PC-9 (cell line): ENCODE results near the gene DIAPH3. TPM values are rescaled to one million over a fixed set of nuclear protein-coding genes. Genes with fewer than 3 reads are reported as not detected.

Experiments used
- BruUV-seq: library from RNA; stranded (reverse); fragments of 400-500 nt; replicated peaks from 2 replicates; lab custom pipeline; 2021; lab: Mats Ljungman, UMichigan
- CTCF ChIA-PET: fragments of 300-600 bp; sonication (Branson Sonifier 250); formaldehyde crosslinking; loops from one replicate; lab custom pipeline; 2022; ENCODE audit warnings: antibody characterized with exemption; lab: Charles Lee
- POLR2A ChIA-PET: fragments of 300-600 bp; sonication (Branson Sonifier 250); formaldehyde crosslinking; loops from one replicate; lab custom pipeline; 2022; ENCODE audit warnings: antibody characterized with exemption; ENCODE audit not compliant: unreplicated experiment; lab: Charles Lee
- DNase-seq, 2 experiments: peaks; one replicate each; pipeline versions ENCODE4 v3.0.0 to v3.0.0-alpha.2; 2015 to 2022; ENCODE audit warnings: mixed read lengths in 1 of 2
- H2AFZ ChIP-seq: fragments of 200-600 bp; sonication (generic); 2 replicates; pipeline ENCODE4 v1.8.1; 2017; ENCODE audit warnings: antibody characterized with exemption
- H3F3A ChIP-seq: fragments of 200-600 bp; sonication (generic); 2 replicates; pipeline ENCODE4 v1.8.1; 2017; ENCODE audit warnings: antibody characterized with exemption, mild to moderate bottlenecking, low read depth; ENCODE audit not compliant: insufficient read depth
- H3K27ac ChIP-seq: fragments of 200-600 bp; sonication (generic); 2 replicates; pipeline ENCODE4 v1.6.1; 2016; ENCODE audit warnings: mixed run types
- H3K27me3 ChIP-seq: fragments of 200-600 bp; sonication (generic); 2 replicates; pipeline ENCODE4 v1.6.1; 2016; ENCODE audit warnings: low read depth, mixed run types; ENCODE audit not compliant: insufficient read depth
- H3K36me3 ChIP-seq: fragments of 200-600 bp; sonication (generic); 2 replicates; pipeline ENCODE4 v1.6.1; 2016; ENCODE audit warnings: low read depth, mixed run types
- H3K4me1 ChIP-seq: fragments of 200-600 bp; sonication (generic); replicated peaks from 2 replicates; pipeline ENCODE4 v1.6.1; 2016; ENCODE audit warnings: mixed run types; ENCODE audit not compliant: insufficient read depth
- H3K4me2 ChIP-seq: fragments of 200-600 bp; sonication (generic); 2 replicates; pipeline ENCODE4 v1.6.1; 2017; ENCODE audit warnings: mixed run types
- H3K4me3 ChIP-seq: fragments of 200-600 bp; sonication (generic); 2 replicates; pipeline ENCODE4 v1.6.1; 2016; ENCODE audit warnings: mixed run types
- H3K79me2 ChIP-seq: fragments of 200-600 bp; sonication (generic); 2 replicates; pipeline ENCODE4 v1.6.1; 2017; ENCODE audit warnings: low read depth, mixed run types
- H3K9me2 ChIP-seq: fragments of 200-600 bp; sonication (generic); 2 replicates; pipeline ENCODE4 v1.8.1; 2017; ENCODE audit warnings: mild to moderate bottlenecking; ENCODE audit not compliant: insufficient read depth
- H3K9me3 ChIP-seq: fragments of 200-600 bp; sonication (generic); 2 replicates; pipeline ENCODE4 v1.8.1; 2016; ENCODE audit warnings: low read depth; ENCODE audit not compliant: insufficient read depth
- H4K20me1 ChIP-seq: fragments of 200-600 bp; sonication (generic); 2 replicates; pipeline ENCODE4 v1.8.1; 2017; ENCODE audit not compliant: insufficient read depth
- EZH2 ChIP-seq: fragments of 200-600 bp; sonication (generic); IDR thresholded peaks from 2 replicates; pipeline ENCODE4 v1.8.0; 2017; ENCODE audit warnings: antibody characterized with exemption, low read depth
- intact Hi-C: fragments of 100-400 bp; cut with micrococcal nuclease; formaldehyde crosslinking; loops from one replicate; pipeline ENCODE4 v1.10.0; 2022; ENCODE audit not compliant: unreplicated experiment
- total RNA-seq: library from RNA; stranded (reverse); gene quantifications from 2 replicates; pipeline ENCODE4 v1.2.3, GENCODE V29; 2021
- TF ChIP-seq, protein P1 (sequence below): fragments of 200-600 bp; sonication (generic); conservative IDR thresholded peaks from 2 replicates; pipeline ENCODE4 v1.6.1; 2017; ENCODE audit warnings: mixed run types, antibody characterized with exemption, mild to moderate bottlenecking, moderate library complexity

DIAPH3 gene
- total RNA-seq, 1 experiment from 2014 or later, result 39.3 TPM

DNA sequence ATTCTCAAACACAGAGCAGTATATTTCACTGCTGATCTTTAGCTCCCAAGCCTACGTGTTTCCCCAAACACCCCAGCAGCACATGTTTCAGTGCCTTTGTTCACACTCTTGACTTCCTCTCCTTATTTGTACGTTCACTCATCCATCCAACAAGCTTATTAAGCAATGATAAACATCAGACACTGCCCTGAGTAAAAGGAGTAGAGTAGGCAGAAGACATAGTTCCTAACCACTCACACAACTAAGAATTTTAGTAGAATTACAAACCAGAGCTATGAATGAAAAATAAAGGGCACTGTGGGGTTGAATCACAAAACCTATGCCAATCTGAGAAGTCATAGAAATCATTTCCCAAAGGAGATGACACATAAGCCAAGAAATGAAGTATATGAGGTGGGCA lies 213.5 kb downstream of the DIAPH3 start:
- CTCF ChIA-PET, result no interaction called here

DNA sequence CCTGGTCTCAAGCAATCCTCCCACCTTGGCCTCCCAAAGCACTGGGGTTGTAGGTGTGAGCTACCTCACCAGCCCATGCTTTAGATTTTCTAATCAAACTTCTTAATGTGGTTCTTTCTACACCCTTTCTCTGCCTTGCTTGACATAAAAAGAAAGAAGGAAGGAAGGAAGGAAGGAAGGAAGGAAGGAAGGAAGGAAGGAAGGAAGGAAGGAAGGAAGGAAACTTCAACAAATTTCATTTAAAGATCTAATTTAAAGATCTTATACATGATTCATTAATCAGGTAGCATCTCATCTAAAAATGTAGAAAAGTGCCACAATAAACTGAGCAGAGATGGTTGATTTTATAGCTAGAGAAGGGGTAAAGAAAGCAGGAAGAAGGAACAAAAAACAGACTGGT lies 215.0 kb downstream of the DIAPH3 start:
- Histone ChIP-seq H2AFZ (no peak overlapping the region), H3K9me3 (no peaks in the 10 kb centered on the region), H4K20me1 (no peaks in the 10 kb centered on the region), H3K79me2 (no peaks in the 10 kb centered on the region), H3K4me3 (no peak overlapping the region), H3K27ac (no peak overlapping the region), H3K4me1 (no peaks in the 10 kb centered on the region), H3K36me3 (no peaks in the 10 kb centered on the region), H3K9me2 (no peaks in the 10 kb centered on the region), H3F3A (no peaks in the 10 kb centered on the region), H3K27me3 (no peaks in the 10 kb centered on the region), H3K4me2 (no peak overlapping the region)
- intact Hi-C loops, result no loop called here
- no TSS peak for BruUV-seq
- ChIA-PET POLR2A (interaction anchor here (0.6 kb wide), 1 partner anchor 186 kb away, joined by 3 read pairs; no protein-coding TSS in a partner anchor), CTCF (no interaction called here)
- no peak for DNase-seq
- TF ChIP-seq, protein P1, sequence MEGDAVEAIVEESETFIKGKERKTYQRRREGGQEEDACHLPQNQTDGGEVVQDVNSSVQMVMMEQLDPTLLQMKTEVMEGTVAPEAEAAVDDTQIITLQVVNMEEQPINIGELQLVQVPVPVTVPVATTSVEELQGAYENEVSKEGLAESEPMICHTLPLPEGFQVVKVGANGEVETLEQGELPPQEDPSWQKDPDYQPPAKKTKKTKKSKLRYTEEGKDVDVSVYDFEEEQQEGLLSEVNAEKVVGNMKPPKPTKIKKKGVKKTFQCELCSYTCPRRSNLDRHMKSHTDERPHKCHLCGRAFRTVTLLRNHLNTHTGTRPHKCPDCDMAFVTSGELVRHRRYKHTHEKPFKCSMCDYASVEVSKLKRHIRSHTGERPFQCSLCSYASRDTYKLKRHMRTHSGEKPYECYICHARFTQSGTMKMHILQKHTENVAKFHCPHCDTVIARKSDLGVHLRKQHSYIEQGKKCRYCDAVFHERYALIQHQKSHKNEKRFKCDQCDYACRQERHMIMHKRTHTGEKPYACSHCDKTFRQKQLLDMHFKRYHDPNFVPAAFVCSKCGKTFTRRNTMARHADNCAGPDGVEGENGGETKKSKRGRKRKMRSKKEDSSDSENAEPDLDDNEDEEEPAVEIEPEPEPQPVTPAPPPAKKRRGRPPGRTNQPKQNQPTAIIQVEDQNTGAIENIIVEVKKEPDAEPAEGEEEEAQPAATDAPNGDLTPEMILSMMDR, result no peak
- TF ChIP-seq EZH2, result no peak

More for the DNA sequence above, 213.5 kb downstream of the DIAPH3 start:
- intact Hi-C loops, result no loop called here
- Histone ChIP-seq H3K4me1 (no peaks in the 10 kb centered on the region), H3K4me2 (no peak overlapping the region), H3K27me3 (no peaks in the 10 kb centered on the region), H2AFZ (no peak overlapping the region), H3K27ac (no peak overlapping the region), H3F3A (no peaks in the 10 kb centered on the region), H4K20me1 (no peaks in the 10 kb centered on the region), H3K9me2 (no peaks in the 10 kb centered on the region), H3K4me3 (no peak overlapping the region), H3K79me2 (no peaks in the 10 kb centered on the region), H3K9me3 (no peaks in the 10 kb centered on the region), H3K36me3 (no peaks in the 10 kb centered on the region)
- POLR2A ChIA-PET, result no interaction called here
- TF ChIP-seq, protein P1, result no peak
- TF ChIP-seq EZH2, result no peak
- DNase-seq, result no peak
- BruUV-seq, result no TSS peak

DNA sequence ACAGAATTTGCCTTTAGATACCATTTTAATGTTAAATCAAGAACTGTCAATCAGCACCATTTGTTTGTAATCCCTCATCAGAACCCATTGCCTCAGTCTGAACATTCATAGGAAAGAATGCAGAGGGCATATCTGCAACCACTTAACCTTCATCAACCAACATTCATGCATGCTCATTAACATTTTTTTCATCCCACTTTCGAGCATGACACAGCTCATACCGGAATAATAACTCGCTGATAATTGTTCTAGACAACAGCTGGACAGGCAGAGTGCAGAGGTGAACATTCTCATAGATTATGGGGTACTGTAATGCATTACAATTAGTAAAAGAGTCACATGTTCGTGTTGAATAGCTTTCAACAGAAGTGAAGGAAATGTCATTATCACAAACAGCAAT lies 216.8 kb downstream of the DIAPH3 start:
- no peak for DNase-seq
- intact Hi-C loops, result no loop called here
- POLR2A ChIA-PET, result no interaction called here
- H3K4me2 ChIP-seq, result no peak overlapping the region
- no peak overlapping the region for H2AFZ ChIP-seq
- H3K79me2 ChIP-seq, result no peaks in the 10 kb centered on the region
- H3F3A ChIP-seq, result no peaks in the 10 kb centered on the region
- TF ChIP-seq EZH2, result no peak
- TF ChIP-seq, protein P1, result no peak
- no peaks in the 10 kb centered on the region for H4K20me1 ChIP-seq
- no TSS peak for BruUV-seq
- CTCF ChIA-PET, result no interaction called here
- H3K36me3 ChIP-seq, result no peaks in the 10 kb centered on the region
- H3K27ac ChIP-seq, result no peak overlapping the region
- H3K4me1 ChIP-seq, result no peaks in the 10 kb centered on the region
- no peaks in the 10 kb centered on the region for H3K9me3 ChIP-seq
- H3K27me3 ChIP-seq, result no peaks in the 10 kb centered on the region
- no peaks in the 10 kb centered on the region for H3K9me2 ChIP-seq
- H3K4me3 ChIP-seq, result no peak overlapping the region
